Measurements from ENCODE around the gene OR13C8.
"Not testable (repeated sequence)": the region's sequence is repeated elsewhere in the genome, so short reads cannot be mapped to it uniquely, and the experiment has no call there.

OR13C8 gene, protein sequence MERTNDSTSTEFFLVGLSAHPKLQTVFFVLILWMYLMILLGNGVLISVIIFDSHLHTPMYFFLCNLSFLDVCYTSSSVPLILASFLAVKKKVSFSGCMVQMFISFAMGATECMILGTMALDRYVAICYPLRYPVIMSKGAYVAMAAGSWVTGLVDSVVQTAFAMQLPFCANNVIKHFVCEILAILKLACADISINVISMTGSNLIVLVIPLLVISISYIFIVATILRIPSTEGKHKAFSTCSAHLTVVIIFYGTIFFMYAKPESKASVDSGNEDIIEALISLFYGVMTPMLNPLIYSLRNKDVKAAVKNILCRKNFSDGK

DNA sequence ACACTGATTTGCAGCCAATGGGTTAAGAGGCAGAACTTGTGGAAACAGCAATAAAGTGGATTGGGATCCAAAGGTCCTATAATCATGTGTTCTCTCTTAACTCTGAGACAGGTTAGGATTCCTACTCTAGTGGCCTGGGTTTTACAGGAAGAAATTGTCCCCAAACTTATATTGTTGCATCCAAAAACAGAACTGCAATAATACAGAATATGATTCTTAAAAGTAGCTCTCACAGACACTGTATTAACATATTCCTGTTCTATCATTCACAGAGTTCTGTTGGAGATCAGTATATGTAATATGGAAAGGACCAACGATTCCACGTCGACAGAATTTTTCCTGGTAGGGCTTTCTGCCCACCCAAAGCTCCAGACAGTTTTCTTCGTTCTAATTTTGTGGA is at the start of gene OR13C8:
Gene OR13C8, plus strand, starts transcription at position 301 of the 400 bp plus-strand sequence. Its CDS starts 0 bp downstream, at position 301.
- DNase-seq (ENCODE audit: low read depth, low spot score), result no peak

- not testable (repeated sequence) for DNase-seq (ENCODE audit: low read depth, low spot score)
Measured at GRCh38 chr9:104520241-104520640, 48.7 kb upstream of the OR13C8 start.

GRCh38 chr9:104527109-104527508 is 41.9 kb upstream of the OR13C8 start, which contains the start of gene OR13C4:
OR13C4 (minus strand) TSS chr9:104527209; CDS start chr9:104527209, 0 bp downstream.
- DNase-seq (ENCODE audit: low read depth, low spot score), result no peak

DNA sequence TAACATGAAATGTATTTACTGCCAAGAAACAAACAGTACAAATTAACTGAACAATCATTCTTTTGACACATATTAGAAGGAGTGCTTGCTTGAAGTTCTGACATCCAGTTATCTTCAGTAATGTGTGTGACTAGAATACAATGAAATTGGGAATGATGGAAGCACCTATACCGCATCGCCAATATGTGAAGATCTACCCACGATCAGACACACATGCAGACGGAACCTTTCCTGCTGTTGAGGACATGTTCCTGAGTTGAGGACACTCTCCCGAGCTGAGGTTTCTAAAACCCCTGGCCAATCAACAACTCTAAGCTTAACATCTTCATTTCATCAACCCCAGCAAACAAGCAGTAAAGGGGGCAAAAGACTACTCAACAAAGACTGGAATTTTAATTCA is 32.2 kb upstream of the OR13C8 start, which contains the start of gene OR13C3:
Gene OR13C3, minus strand, starts transcription at position 101 of the 400 bp plus-strand sequence. CDS start 133 bp downstream, outside the sequence.
- DNase-seq (ENCODE audit: low read depth, low spot score), result no peak

GRCh38 chr9:104539275-104539674 is 29.7 kb upstream of the OR13C8 start:
- DNase-seq (ENCODE audit: low read depth, low spot score), result no peak

- no peak for DNase-seq (ENCODE audit: low read depth, low spot score)
Measured at GRCh38 chr9:104544644-104545043, 24.3 kb upstream of the OR13C8 start.

GRCh38 chr9:104553261-104553660 is 15.7 kb upstream of the OR13C8 start:
- no peak for DNase-seq (ENCODE audit: low read depth, low spot score)

DNA sequence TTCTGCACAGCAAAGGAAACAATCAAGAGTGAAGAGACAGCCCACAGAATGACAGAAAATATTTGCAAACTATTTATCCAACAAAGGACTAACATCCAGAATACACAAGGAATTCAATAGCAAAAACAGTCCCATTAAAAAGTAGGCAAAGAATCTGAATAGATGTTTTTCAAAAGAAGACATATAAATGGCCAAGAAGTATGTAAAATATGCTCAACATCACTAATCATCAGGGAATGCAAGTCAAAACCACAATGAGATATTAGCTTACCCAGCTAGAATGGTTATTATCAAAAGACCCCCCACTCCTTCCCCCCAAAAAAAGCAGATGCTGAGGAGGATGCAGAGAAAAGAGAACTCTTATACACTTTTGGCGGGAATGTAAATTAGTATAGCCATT is 13.4 kb upstream of the OR13C8 start:
- no peak for DNase-seq (ENCODE audit: low read depth, low spot score)

GRCh38 chr9:104556830-104557634 is 11.9 kb upstream of the OR13C8 start:
- DNase-seq (ENCODE audit: low read depth, low spot score), result no peak

- no peak for DNase-seq (ENCODE audit: low read depth, low spot score)
Measured at GRCh38 chr9:104564358-104564757, 4.6 kb upstream of the OR13C8 start.

DNA sequence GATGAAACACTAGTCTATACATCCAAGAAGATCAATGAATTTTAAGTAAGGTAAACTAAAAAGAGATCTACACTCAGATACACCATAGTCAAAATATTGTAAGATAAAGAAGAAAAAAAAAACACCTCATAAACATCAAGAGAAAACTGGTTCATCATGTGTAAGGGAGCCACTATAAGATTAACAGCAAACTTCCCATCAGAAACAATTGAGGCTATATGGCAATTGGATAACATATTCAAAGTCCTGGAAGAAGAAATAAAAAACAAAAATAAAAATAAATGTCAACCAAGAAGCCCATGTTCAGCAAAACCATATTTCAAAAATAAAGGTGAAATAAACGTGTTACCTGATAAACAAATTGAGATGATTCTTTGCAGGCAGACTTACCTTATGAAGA is 3.6 kb downstream of the OR13C8 start:
- no peak for DNase-seq (ENCODE audit: low read depth, low spot score)

GRCh38 chr9:104575456-104575855 is 6.5 kb downstream of the OR13C8 start:
- no peak for DNase-seq (ENCODE audit: low read depth, low spot score)

DNA sequence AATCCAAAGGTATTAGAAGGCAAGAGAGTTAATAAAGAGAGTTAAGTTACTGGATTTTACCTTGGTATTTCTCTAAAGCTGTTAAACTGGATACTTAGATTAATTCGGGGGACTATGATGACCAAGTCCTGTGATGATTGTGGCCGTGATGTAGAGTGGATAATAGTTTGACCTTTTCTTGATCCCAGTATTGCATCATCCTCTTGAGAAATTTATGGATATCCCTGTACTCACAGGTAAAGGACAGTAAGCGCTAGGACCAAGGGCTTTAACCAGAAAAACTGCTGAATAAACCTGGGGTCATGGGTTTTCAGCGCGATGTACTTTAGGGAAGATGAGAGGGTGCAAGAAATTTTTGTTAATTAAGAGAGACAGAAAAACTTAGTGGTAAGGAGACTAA is 8.3 kb downstream of the OR13C8 start:
- DNase-seq (ENCODE audit: low read depth, low spot score), result no peak

DNA sequence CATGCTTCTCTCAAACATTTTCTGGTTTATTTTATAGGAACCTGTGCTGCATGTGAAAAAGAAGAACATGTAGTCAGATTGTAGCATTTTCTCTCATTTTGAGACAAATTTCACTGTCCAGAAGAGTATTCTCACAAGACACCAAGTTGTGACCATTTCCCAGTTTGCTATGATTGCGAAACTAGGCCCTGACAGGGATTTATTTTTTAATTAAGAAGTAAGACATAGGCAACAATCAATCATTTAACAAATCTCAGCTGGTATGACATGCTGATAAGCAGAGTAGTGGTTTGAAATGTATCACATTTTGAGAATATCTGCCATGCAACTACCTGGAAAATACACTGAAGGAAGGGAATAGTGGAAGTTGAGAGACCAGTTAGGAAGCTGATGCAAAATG is 11.6 kb downstream of the OR13C8 start:
- no peak for DNase-seq (ENCODE audit: low read depth, low spot score)

DNA sequence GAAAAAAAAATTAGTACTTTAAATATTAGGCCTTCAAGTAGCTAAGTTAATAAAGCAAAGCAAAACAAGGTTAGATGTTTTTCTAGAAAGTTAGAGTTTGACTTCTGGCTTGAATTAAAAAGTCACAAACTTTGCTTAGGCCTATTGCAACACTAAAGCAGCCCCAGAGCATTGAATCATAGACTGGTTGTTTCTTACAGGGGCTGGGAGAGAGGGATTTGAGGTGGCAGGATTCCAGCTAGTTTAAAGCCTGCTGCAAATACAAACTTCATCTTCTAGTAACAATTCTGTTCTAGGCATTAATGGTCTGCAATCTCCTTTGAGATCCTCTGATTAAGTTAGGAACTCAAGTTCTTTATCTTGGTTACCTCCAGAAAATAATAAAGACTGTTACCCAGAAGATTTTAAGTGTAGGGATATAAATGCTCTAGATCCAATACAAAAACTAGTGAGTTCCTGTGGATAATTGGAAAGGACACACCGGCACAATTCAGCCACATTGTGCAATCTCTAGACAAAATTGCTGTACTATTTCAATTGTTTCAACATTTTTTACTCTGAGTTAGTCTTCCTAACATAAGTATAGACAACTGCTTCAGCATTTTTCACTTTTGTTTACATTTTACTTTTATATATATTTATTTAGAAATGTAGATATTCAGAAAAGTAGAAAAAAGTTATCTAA is 17.7 kb downstream of the OR13C8 start:
- no peak for DNase-seq (ENCODE audit: low read depth, low spot score)

- no peak for DNase-seq (ENCODE audit: low read depth, low spot score)
Measured at GRCh38 chr9:104589626-104590025, 20.7 kb downstream of the OR13C8 start.

GRCh38 chr9:104598749-104599148 is 29.8 kb downstream of the OR13C8 start:
- DNase-seq (ENCODE audit: low read depth, low spot score), result not testable (repeated sequence)

GRCh38 chr9:104599313-104599712 is 30.3 kb downstream of the OR13C8 start, which contains the start of gene OR13C5:
OR13C5 (minus strand) TSS chr9:104599413; CDS start chr9:104599413, 0 bp downstream.
- not testable (repeated sequence) for DNase-seq (ENCODE audit: low read depth, low spot score)

DNA sequence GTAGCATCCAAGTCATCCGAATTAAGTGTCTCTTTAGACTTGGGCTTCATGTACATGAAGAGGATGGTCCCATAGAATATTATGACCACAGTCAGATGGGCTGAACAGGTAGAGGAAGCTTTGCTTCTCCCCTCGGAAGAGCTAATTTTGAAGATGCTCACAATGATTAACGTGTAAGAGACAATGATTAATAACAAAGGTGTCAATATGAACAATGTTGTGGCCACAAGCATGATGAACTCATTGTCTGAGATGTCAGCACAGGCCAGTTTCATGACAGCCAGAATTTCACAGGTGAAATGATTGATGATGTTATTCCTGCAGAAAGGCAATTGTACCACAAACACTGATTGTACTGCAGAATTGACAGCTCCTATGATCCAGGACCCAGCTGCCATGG is 35.8 kb downstream of the OR13C8 start:
- no peak for DNase-seq (ENCODE audit: low read depth, low spot score)

GRCh38 chr9:104605527-104605926 is 36.6 kb downstream of the OR13C8 start, which contains the start of gene OR13C2:
OR13C2 (minus strand) TSS chr9:104605627; CDS start chr9:104605627, 0 bp downstream.
- not testable (repeated sequence) for DNase-seq (ENCODE audit: low read depth, low spot score)

- no peak for DNase-seq (ENCODE audit: low read depth, low spot score)
Measured at GRCh38 chr9:104606152-104606551, 37.2 kb downstream of the OR13C8 start.

- no peak for DNase-seq (ENCODE audit: low read depth, low spot score)
Measured at GRCh38 chr9:104608336-104608735, 39.4 kb downstream of the OR13C8 start.

All from iPS DF 19.7 (cell line).